Hindlimb muscle (tissue), 1 donor: ENCODE measurements around the gene SLC22A3. TPM values are rescaled to one million over a fixed set of nuclear protein-coding genes. Genes with fewer than 3 reads are reported as not detected.

Source experiments
- DNase-seq: peaks from one replicate; pipeline ENCODE4 v3.0.0-alpha.2; 2013
- polyA plus RNA-seq: library from polyadenylated mRNA; unstranded; fragments of 120-200 nt; gene quantifications from one replicate; pipeline ENCODE4 v1.2.1, GENCODE V29; 2013; ENCODE audit not compliant: insufficient read length

The SLC22A3 gene
- polyA plus RNA-seq, 1 donor: 8.7 TPM

- DNase-seq: no peak
These were observed 70.2 kb downstream of the SLC22A3 start for GRCh38 chr6:160418370-160418769.

DNA sequence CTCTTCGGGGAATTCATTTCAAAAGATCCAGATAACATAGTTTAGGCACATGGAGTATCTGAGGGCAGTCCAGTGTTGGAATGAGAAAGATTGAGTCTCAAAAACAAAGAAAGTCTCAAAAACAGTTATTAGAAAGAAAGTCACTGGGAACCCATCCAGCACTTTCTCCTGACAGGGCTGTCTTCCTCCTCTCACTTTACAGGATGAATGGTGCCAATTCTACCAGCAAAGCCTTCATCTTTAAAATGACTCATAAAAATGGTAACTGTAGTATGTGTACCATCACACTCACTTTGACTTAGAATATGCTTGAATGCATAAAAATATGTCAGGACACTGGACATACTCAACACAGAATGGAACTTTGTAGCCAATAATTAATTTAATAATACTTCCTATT is 71.3 kb downstream of the SLC22A3 start:
- DNase-seq: no peak

DNA sequence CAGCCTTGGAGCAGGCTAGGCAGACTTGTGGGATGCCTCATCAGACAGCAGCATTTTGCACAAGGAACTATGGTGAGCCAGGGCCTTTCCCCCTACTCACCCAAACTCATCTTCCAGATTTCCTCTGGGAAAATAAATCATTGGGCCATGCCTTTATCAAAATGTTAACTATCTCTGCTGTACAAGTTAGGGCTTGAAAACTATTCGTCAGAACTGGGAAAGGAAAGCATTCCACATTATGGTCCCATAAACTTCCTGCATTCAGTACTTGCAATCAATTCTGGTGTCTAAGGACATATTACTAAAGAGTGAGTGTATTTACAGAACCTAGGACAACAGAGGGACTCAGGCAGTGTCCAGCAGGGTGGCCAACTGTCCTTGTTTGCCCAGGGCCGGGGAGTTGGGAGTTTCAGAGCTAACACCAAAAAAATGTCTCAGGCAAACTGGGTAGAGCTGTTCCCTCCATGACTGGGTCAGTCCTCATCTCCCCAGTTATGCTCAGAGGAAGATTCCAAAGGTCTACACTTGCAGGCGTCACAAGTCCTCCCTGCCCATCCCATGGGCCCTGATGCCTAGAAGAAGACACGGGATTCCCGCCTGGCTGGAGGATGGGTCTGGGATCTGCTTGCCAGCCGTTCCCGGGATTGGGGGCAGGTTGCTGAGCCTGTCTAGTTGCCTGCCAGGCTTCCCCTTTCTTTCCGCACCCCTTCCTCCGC is 72.2 kb downstream of the SLC22A3 start:
- DNase-seq: no peak

DNA sequence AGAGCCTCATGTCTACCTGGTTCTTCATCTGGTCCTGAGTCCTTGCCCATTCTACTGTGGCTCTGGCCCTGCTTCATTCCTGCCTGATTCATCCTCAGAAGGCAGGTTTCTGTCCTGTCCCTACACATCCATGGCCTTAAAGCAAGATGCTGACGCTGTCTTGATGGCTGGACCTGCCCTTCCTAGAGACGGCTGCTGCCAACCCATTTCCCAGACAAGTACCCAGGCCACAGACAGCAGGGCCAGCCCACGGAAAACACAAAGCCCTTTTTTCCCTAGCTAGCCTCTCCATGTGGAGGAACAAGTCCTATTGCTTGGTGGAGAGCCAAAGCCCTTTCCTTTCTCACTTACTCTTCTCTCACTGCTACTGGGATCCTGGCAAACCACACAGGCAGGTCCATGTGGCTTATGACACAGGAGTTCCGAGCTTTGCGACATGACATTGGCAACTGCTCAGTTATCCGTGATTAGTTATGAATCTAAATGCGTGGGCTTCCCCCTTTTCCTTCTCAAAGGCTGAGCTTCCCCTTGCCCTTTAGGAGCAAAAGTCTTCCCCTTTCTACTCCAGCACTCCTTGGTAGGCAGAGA is 72.9 kb downstream of the SLC22A3 start:
- peak; percentile 21 for DNase-seq

- peak; percentile 83 for DNase-seq
These were observed 73.7 kb downstream of the SLC22A3 start for GRCh38 chr6:160421854-160422253.

GRCh38 chr6:160424256-160424655 is 76.1 kb downstream of the SLC22A3 start:
- no peak for DNase-seq

DNA sequence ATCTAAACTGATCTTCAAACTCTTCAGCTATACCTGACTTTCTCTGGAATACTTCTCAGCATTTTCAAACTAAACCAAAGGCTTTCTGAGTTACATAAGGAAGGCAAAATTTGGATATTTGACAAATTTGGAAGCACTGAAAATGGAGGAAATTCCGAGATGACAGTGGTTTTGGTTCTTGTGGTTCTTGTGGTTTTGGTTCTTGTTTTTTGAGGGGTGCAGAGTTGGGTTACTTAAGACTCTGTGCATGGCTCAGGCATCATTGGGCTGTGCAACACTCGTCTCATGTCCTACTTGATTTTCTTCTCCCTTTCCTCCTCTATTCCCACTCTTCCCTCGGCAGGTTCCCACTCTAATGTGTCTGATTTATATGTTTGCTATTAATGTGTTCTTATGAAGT is 78.0 kb downstream of the SLC22A3 start:
- DNase-seq: no peak

GRCh38 chr6:160427312-160428068 is 79.3 kb downstream of the SLC22A3 start:
- peak; percentile 16 for DNase-seq

- DNase-seq: peak; percentile 58
These were observed 79.9 kb downstream of the SLC22A3 start for GRCh38 chr6:160428069-160428430.

DNA sequence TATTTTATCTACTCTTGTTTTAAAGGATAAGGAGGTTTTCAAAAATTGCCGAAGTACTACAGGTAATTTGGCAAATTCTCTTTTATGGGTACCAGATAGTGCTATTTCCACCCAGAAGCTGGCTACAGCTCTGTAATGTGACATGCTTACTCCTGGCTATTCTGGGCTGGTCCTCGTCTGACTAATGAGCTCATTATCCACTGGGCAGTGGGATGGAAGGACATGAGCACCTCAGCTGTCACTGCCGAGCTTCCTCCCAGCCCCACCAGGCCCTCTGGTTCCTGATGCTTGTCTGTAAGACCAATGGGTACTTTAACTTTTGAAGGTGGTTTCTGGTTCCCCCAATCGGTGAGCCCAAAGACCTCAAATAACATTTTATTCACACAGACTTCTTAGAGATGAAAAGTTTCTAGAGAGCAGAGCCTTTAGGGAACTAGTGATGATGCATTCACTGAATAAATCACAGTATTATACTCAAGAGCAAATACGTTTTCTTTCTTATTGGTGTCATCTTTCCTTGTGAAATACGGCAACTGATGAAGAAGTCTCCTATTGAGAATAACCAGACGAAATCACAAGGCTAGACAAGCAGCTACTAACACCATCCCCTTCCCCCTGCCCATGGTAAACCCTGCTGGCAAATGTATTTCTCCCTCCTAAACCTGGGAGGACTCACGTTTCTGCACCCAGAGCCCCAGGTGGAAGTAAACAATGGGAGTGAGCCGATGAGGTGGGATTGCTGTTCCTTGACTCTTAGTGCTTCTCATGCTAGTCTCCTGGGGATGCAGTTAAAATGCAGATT is 80.8 kb downstream of the SLC22A3 start:
- DNase-seq: no peak

DNA sequence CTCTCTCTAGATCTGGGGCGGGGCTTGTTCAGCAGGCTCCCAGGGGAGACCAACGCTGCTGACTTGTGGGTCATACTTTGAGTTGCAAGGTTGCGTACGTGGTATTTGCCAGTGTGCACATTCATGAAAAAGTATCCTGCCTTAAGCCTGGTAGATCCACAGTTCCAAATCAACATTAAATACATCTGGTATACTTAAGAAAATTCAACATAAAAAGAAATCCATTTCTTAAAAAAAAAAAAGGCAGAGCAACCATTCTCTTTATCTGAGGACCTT is 81.4 kb downstream of the SLC22A3 start:
- no peak for DNase-seq

DNA sequence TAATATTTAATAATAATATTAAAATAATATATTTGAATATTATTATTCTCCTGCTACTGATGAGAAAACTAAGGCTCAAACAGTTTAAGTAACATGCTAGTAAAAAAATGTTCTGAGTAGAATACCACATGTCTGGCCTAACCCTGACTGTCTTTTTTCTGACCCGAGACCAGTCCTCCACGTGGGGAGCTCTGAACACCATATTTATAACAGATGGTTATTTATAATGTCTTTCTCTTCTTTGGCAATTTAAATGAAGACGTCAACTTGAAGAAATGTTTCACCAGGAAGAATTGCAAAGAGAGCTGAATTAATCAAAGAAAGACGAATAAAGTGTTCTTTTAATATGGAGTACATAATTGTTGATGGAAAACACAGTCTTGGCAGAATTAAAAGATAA is 82.0 kb downstream of the SLC22A3 start:
- no peak for DNase-seq

GRCh38 chr6:160430751-160431150 is 82.6 kb downstream of the SLC22A3 start:
- DNase-seq: peak; percentile 71

GRCh38 chr6:160431226-160431625 is 83.0 kb downstream of the SLC22A3 start:
- DNase-seq: peak; percentile 90

GRCh38 chr6:160431791-160432404 is 83.7 kb downstream of the SLC22A3 start:
- DNase-seq: peak; percentile 71

- DNase-seq: no peak
These were observed 87.8 kb downstream of the SLC22A3 start for GRCh38 chr6:160435935-160436334.

DNA sequence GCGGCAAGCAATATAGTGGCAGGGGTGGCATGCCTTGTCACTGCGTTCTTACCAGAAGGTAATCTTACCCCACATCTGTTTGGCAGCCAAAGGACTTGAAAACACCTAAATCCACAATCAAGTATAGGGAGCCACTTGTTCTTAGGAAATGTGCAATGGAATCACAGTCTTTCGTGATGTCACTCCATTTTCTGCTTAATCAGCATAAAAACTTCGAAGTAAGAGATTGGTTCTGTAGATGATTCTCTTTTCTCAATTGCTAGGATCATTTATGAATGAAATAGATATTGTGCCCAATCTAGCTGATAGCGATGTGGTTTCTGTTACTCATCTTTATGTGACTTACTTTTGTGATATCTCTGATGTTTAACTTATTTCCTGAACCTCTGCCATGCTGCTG is 89.0 kb downstream of the SLC22A3 start:
- DNase-seq: no peak

GRCh38 chr6:160437775-160438174 is 89.6 kb downstream of the SLC22A3 start:
- no peak for DNase-seq

GRCh38 chr6:160438481-160438880 is 90.3 kb downstream of the SLC22A3 start:
- no peak for DNase-seq

- no peak for DNase-seq
These were observed 91.6 kb downstream of the SLC22A3 start for GRCh38 chr6:160439751-160440150.

DNA sequence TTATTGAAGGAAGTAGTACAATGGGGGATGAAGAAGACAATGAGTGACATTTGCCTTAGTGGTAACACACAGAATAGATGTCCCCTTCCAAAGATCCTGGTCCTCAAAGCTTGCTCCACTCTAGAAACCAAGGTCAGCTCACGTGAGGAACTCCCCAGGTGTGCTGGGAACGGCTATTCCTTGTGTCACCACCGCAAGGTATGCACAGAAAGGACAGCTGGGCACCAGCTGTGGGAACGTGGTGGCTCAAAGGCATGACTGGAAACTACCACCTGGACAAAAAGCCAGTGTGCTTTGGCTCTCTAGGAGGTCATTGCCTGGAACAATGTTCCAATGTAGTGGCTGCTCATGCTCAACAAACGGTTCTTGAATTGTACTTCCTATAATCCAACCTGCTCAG is 94.0 kb downstream of the SLC22A3 start:
- no peak for DNase-seq

DNA sequence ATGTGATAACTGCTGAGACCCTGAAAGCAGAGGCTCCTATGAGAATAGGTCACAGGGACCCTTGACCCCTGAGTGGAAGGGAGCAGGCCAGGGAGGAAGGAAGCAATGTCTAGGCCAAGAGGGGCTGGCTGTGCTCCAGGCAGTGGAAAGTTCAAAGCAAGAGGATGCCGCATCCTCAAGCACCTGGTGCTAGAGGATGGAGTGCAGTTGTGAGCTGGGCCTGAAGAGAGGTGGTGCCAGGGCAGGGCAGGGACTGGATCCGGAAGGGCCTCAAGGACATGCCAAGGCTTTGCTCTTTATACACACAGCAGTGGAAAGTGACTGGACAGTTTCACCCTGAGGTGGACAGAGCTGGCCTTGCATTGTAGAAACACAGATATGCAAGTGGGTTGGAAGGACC is 97.0 kb downstream of the SLC22A3 start:
- no peak for DNase-seq

GRCh38 chr6:160447350-160447749 is 99.2 kb downstream of the SLC22A3 start:
- no peak for DNase-seq
